GM10847 (cell line): ENCODE data around the gene HIGD1B.

Source experiments
- POLR2A ChIP-seq: IDR thresholded peaks from 2 replicates; pipeline ENCODE4 v1.6.1; 2011; ENCODE audit not compliant: insufficient read length; ENCODE audit errors: extremely low read depth

HIGD1B gene

DNA sequence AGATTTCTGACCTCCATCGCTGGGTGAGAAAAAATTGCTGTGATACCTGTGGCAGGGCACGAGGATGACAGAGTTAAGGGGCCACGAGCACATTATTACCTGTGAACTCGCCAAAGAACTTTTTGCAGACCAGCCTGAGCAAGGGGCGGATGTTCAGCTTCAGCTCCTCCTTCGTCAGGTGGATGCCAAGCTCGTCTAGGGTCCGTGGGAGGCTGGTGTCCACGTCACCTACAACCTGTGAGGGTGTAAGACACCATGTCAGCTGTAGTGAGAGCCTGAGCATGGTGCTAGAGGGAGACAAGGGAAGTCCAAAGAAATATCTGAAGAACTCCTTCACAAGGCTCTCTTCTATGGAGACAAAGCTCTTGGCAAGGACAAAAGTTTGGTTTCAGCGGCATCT lies 17.1 kb downstream of the HIGD1B start:
- TF ChIP-seq POLR2A, result no peak

DNA sequence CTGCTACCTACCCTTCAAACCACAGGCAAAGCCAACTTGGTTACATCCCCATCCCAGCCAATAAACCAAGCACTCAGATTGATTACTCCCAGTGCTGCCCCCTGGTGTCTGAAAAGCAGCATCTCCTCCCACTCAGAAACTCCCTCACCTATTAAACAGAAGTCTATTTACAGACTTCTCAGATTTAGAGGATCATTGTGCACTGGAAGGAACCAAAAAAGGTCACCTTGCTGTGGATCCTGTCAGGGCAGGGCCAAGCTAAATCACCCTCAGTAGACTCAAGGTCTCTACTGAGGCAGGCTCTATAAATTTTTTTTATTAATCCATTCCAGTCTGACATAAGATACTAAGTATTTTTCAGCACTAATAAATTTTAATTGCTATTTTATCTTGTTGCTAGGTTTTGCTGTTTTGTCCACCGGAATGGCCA lies 17.6 kb downstream of the HIGD1B start:
- no peak for TF ChIP-seq POLR2A

DNA sequence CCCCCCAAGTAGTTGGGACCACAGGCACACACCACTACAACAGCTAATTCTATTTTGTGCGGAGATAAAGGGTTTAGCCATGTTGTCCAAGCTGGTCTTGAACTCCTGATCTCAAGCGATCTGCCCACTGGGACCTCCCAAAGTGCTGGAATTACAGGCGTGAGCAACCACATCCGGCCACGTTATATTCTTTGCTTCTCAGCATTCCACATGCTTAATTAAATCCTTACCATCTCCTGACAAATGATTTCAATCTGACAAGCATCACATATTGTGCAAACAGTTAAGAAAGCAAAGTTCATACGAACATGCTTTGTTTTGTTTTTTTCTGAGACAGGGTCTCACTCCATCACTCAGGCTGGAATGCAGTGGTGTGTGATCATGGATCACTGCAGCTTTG lies 18.2 kb downstream of the HIGD1B start:
- TF ChIP-seq POLR2A, result no peak

DNA sequence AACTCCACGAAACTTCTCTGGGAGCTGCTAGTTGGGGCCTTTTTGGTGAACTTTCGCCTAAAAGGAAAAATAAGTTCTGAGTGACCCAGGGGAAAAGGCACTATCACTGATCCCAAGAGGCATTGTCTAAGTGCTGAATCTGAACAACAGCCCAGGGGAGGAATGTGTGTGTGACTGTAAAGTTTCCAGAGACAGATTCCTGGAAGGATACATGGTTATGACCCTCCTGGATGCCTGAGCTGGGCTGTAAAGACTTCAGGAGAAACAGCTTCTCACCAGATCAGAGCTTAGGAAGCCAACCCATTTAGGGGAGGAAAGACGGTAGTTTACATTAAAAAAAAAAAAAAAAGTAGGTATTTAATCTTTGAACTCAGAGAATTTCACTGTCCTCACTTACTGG lies 20.2 kb downstream of the HIGD1B start:
- TF ChIP-seq POLR2A, result no peak

DNA sequence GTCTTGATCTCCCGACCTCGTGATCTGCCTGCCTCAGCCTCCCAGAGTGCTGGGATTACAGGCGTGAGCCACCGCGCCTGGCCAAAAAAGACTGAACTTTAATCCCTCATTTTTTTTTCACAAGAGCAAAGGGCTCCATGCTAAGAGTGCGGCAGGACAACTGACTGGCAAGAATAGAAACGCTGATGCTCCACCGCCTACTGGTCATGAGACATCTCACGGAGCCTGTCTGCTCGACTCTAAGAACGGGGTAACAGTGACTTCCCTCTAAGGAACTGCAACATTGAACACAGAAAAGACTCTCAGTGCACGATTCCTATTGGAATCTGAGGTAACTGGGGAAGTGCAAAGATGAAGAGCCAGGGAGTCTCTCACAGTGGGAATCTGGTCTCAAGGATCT lies 23.9 kb downstream of the HIGD1B start:
- no peak for TF ChIP-seq POLR2A

DNA sequence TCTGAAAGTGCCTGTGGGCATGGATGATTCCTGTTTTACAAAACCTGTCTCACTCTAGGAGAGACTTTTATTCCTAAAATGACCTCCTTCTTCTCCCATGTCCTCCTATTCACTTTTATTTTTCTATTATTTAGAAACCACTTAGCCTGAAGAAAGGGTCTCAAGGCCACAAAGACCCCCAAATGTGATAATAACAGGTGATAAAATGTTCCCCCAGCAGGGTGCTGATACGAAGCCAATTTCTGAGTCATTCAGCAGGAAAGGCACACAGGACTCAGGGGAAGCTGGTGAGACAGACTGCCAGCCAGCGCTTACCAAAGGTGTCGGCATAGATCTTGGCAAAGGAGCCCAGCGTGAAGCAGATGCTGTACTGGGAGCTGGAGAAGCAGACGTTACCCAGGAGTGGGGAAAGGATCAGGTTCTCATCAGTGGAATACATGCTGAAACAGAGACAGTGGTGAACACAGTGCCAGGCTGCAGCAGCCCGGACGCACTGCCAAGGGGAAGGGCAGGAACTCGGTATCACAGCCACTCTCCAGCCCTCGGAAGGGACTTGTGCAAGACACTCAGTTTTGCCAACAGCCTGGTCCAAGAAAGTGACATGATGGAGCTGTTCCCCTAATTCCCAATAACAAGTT lies 24.6 kb downstream of the HIGD1B start:
- no peak for TF ChIP-seq POLR2A

DNA sequence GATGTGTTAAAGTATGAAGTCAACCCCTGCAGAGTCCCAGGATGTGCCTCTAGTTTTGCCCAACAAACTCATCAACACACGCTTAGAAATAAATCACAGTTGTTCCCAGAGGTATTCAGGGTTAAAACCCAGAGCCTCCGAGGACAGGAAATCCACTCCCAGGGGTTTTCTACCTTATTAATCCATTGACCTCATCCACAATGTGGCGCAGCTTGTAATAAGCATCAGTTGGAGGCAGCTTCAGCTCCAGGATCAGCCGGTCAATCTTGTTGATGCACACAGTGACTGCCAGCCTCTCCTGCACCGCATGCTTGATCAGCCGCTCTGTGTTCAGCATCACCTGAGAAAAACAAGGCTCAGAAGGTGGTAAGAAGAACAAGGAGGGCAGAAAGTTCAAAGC lies 28.1 kb downstream of the HIGD1B start:
- TF ChIP-seq POLR2A, result no peak

DNA sequence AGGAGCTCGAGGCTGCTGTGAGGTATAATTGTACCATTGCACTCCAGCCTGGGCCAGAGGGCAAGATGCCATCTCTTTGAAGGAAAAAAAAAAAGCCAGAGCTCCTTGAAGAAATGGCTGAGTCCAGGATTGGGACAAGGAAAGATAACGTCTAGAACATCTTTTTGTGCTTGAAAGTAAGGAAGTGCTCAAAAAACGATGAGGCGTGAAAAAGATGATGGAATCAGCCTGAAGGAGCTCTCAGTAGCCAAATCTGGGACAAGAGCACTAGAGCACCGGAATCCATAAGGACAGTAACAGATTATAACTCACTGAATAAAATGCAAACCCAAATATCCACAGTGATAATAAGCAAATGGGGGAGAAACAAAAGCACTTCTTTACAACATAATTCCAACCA lies 29.4 kb downstream of the HIGD1B start:
- TF ChIP-seq POLR2A, result no peak

DNA sequence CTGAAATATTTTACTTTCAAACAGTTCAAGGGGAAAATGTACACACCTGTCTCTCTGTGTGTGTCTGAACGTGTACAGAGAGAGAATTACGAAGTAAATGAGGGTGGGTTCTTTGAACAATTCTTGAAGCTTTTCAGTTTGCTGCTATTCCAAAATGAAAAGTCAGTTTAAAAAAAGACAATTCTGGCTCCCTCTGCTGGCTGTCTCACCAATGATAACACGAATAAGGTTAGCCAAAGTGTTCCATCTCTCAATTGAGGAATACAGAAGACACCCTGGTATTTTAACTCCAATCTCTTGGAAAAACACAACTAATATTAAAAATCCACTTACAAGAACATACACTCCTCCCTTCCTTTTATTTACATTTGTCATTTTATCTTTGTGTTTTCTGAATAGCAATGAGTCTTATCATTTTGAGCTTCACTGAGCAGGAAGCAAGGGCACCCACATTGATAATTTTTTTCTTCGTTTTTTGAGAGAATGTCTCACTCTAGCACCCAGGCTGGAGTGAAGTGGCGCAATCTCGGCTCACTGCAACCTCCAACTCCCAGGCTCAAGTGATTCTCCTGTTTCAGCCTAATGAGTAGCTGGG lies 31.0 kb downstream of the HIGD1B start:
- no peak for TF ChIP-seq POLR2A

DNA sequence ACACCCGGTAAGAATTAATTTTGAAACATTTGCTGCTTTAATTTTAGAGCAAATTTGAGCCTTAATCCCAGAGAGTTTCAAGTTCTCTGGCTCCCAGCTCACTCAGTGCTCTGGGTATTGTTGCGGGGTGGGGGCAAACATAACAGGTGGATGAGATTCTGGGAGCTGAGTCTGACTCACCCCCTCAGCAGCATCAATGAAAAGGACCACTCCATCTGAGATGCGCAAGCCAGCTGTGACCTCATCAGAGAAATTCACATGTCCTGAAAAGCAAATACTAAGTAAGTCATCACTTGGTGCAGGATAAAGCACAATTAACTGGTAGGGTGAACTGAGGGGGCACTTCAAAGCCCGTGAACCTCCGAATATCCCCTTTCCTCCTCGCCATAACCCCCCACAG lies 31.7 kb downstream of the HIGD1B start:
- no peak for TF ChIP-seq POLR2A

DNA sequence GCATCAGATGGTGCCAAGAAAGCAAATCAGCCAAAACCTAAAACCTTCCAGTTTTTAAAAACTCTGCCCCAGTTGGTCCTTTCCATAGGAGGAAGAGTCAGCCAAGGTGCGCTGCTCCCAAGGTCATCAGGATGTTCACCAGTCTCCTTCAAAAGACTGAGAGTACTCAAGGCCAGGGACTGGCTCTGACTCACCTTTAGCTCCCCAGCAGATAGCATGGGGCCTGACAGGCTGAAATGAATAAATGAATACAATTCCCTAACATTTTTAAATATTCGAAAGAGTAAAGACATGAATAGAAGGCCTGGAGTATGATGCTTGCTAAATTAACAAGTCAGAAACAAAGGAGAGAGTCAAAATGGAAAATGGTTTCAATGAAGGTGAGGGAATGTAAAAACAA lies 32.4 kb downstream of the HIGD1B start:
- TF ChIP-seq POLR2A, result no peak

DNA sequence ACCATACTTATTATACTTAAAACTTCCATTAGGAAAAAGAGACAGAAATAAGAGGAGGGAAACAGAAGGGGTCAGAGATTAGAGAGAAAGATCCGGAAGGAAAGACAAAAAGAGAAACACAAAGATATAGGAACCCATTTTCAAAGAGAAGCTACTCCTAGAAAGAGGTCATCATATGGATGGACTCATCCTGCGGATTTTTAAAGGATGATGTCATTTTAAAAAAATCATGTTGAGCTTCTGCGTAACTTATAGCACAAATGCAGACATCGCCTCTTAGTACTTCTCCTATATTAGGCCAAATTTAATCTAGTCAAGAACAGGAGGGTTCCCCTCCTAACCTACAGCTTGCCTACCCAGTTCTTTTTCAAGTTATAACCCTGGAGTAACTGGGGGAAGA lies 33.5 kb downstream of the HIGD1B start:
- TF ChIP-seq POLR2A, result no peak

DNA sequence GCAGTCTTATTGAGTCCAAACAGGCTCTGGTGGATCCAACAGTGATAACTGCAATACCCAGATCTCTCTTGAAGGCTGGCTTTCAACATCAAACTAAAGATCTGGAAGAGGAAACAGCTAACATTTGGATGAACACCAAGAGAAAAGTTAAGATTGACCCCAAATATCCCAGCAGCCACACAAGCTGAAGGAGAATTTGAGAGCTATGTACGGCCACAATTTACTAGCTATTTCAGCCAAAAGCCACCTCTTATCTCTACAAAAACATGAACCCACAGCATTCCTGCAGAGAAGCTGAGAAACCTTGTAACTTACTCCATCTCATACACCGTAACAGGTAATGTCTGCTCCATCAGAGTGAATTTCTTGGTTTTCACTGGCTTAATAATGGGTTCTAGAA lies 37.3 kb downstream of the HIGD1B start:
- TF ChIP-seq POLR2A, result no peak

DNA sequence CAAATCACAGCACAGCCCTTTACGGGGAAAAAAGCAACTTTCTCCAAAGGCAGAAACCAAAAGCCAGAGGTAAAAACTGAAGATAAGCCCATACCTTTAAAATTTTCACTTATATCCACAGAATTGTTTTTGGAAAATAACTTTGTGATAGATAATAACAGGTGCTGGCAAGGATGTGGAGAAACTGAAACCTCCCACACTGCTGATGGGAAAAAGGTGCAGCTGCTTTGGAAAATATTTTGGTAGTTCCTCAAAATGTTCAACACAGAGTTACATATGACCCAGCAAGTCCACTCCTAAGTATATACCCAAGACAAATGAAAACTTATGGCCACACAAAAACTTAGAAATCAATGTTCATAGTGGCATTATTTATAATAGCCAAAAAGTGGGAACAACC lies 39.3 kb downstream of the HIGD1B start:
- no peak for TF ChIP-seq POLR2A

DNA sequence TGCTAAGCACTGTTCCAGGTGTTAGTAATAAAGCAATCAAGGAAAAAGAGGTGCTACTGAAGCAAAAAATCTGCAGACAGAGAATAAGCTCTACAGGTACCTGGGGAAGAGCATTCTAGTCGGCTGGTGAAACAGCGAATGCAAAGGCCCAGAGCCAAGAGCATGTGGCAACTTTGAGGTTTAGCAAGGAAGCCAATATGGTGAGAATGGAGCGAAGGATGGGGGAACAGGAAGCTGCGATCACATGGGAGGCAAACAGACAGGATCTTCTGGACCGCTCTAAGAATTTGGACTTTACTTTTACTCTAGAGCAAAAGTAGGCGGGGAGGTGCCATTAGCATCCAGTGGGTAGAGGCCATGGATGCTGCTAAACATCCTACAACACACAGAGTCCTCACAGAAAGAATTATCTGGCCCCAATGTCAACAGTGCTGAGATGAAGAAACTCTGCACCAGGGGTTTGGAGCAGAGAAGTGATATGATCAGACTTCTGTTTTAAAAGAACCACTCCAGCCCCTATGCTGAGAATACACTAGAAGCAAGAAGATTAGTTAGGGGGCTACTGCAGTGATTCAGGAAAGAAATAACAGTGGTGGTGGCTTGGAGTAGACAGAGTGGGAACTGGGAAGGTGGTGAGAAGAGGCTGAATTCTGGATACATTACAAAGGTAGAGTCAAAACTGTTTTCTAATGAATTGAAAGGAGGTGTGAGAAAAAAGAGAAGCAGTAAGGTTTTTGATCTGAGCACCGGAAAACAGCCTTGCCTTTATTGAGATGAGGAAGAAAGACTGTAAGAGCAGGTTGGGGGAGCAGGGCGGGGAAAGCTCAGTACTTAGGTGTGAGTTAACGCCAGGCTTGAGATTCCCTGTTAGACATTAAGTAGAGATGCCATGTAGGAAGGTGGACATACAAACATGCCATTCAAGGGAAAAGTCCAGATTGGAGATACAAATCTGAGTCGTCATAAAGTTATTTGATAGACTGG lies 40.6 kb downstream of the HIGD1B start:
- TF ChIP-seq POLR2A, result no peak

DNA sequence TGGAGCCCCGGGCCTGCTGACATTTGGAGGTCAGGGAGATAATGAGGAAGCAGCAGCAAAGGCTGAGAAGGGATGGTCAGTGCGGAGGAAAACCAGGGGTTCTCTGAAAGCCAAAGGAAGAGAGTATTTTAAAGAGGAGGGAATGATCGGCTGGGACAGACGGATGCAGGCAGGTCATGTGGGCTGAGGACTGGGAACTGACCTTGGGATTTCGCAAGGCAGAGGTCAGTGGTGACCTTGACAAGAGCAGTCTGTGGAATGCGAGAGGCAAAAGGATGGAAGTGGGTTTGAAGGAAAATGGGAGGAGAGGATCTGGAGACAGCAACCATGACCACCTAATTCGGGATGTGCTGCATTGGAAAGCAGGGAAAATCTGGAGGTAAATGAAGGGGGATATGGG lies 41.3 kb downstream of the HIGD1B start:
- TF ChIP-seq POLR2A, result no peak
